ENCODE data around the gene HSPA6. TPM values are rescaled to one million over a fixed set of nuclear protein-coding genes. Genes with fewer than 3 reads are reported as not detected.
"Not testable (repeated sequence)": the region's sequence is repeated elsewhere in the genome, so short reads cannot be mapped to it uniquely, and the experiment has no call there.

HSPA6 gene
- total RNA-seq, 1 donor from 2014 or later: 0.25 TPM

DNA sequence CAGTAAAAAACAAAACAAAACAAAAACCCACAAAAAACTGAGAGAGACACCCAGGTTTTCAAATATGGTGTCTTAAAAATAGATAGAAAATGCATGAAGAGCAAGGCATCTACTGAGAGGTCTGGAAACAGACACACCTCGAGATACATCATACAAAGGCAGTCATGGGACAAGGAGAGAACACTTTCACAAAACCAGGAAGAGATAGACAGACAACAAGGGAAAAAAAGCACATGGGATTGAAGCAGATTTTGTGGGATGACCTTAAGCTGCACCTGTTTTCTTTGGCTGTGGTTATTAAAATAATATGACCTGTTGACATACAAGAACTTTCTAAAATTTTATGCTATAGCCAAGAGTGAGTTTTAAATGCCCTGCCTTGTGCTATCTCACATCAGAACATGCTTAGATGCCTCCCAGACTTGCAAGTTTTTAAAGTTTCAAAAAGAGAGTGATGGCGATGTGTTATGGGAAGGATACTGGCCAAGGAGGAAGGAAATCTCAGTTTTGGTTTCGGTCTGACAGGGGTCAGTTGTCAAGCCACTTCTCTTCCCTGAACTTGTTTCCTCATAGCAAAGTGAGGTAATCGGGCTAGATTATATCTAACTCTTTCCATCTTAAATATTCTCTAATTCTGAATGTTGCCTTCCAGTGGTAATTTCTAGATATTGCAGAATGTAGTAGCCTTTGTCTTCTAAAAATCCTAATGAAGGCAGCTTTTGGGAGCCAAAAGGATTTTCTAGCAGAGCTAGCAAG lies 36.8 kb downstream of the HSPA6 start:
- peak; percentile 55 for DNase-seq (ENCODE audit: low read depth)

DNA sequence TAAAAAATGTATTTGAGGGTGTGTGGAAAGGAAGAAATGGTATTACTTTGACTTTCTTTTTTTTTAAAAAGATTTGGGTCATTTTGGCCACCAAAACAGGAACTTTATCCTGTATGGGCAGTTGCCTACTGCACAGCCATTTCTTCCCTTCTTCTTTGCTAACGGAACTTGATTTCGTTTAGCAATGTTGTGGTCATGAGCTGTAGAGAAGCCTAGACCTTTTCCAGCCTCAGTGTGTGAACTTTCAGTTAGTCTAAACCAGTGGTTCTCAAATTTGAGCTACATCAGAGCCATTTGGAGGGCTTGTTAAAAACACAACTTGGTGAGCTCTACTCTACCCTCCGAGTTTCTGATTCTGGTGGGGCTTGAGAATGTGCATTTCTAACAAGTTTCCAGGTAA lies 38.1 kb downstream of the HSPA6 start:
- not testable (repeated sequence) for DNase-seq (ENCODE audit: low read depth)

DNA sequence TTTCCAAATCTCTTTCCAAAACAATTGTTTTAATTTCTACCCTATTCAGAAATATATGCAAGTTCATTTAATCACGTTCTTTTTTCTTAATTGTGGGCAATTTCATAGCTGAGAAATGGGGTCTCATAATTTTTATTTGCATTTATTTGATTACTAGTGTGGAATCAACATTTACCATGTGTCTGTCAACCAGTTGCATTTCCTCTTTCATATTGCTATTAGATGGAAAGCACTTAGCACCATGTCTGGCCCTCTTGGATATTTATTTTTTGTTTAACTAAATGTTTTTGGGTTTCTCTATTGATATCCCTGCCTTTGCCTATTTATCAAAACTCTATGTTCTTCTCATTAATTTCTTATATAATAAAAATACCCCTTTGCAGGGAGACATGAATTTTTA lies 39.2 kb downstream of the HSPA6 start:
- not testable (repeated sequence) for DNase-seq (ENCODE audit: low read depth)

DNA sequence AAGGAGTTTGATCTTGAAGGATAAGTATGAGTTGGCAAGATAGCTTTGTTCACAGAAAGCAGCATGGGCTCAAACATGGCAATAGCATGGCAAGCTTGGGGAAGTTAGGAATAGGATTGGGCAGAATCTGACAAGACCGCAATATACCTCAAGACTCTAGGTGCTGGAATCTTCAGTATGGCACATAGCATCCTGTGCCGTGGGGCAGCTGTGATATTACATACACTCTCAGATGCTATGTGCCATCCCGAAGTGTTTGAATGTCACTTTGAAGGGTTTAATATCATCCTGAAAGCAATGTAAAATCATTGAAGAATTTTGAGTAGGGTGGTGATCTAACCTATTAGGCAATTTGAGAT lies 42.2 kb downstream of the HSPA6 start:
- DNase-seq (ENCODE audit: low read depth): not testable (repeated sequence)

DNA sequence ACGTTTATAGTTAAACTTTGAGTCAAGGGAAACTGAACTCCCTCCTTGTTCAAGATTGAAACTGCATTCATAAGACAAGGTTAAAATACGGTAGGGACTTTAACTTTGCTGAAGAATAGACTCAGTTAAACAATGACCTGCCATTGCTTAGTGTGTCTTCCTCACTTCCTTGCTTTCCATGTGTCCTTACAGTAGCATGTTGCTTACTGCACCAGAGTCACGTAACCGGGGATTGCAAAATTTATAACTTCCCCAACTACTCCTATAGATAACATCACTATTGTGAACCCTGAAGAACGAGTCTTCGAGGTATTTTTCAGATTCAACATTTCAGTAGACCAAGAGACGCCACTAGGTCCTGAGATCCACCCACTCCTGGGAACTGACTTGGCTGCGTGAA lies 47.4 kb downstream of the HSPA6 start:
- not testable (repeated sequence) for DNase-seq (ENCODE audit: low read depth)

Other genes starting within 250 kb of the HSPA6 start
- 0.45 and 1.4 TPM in 2 replicates for gene MPZ, start 214.6 kb upstream of the HSPA6 start, total RNA-seq
- 45.8 and 103 TPM in 2 replicates for gene SDHC, start 210.2 kb upstream of the HSPA6 start, total RNA-seq
- gene CFAP126, start 156.7 kb upstream of the HSPA6 start, total RNA-seq: not detected in 2 replicates
- 0.15 TPM in 1 of 2 replicates, not detected in the other for gene FCGR2A, start 19.1 kb upstream of the HSPA6 start, total RNA-seq
- not detected in 2 replicates for gene FCGR3A, start 25.3 kb downstream of the HSPA6 start, total RNA-seq
- gene FCGR3B, start 106.6 kb downstream of the HSPA6 start, total RNA-seq: not detected in 2 replicates
- not detected in 2 replicates for gene FCGR2B, start 138.6 kb downstream of the HSPA6 start, total RNA-seq
- gene FCRLA, start 182.7 kb downstream of the HSPA6 start, total RNA-seq: 1.4 TPM in 1 of 2 replicates, not detected in the other
- gene FCRLB, start 197.0 kb downstream of the HSPA6 start, total RNA-seq: 1.1 and 1.9 TPM in 2 replicates
- gene DUSP12, start 225.2 kb downstream of the HSPA6 start, total RNA-seq: 30.0 and 37.9 TPM in 2 replicates
- 35.1 and 42.8 TPM in 2 replicates for gene ATF6, start 241.8 kb downstream of the HSPA6 start, total RNA-seq

Measured in renal cortical epithelial cell (primary cell).